Pancreas (tissue), 10 donors: ENCODE measurements around the gene MED25. TPM values are rescaled to one million over a fixed set of nuclear protein-coding genes. Genes with fewer than 3 reads are reported as not detected.

Experiments used
- ATAC-seq, 4 donors: fragments of 200-7000 bp; cut with Tn5 transposase; one replicate each; pipeline versions ENCODE4 v1.8.0 to v1.9.1; 2020; ENCODE audit warnings: mild to moderate bottlenecking in 4 of 4, moderate library complexity in 4 of 4
- DNase-seq, 6 donors: peaks; one replicate each; pipeline ENCODE4 v3.0.0-alpha.2; 2020
- FAIRE-seq: peaks from 2 replicates; lab custom pipeline; 2012; peaks lifted over from hg19 to GRCh38; lab: Jason Lieb, UNC
- H3K27ac ChIP-seq, 4 donors: fragments of 200-600 bp; sonication (generic); 1 replicate in 3 of 4; 2 replicates in 1 of 4; pipeline versions ENCODE4 v1.5.0 to v1.8.0; 2020
- H3K27me3 ChIP-seq, 4 donors: fragments of 200-600 bp; one replicate each; pipeline ENCODE4 v1.8.0; 2021
- H3K36me3 ChIP-seq, 3 donors: fragments of 200-600 bp; sonication (generic) in 1 of 3; one replicate each; pipeline versions ENCODE4 v1.5.0 to v1.8.0; 2020 to 2021
- H3K4me1 ChIP-seq, 3 donors: fragments of 200-600 bp; one replicate each; pipeline ENCODE4 v1.8.0; 2021
- H3K4me3 ChIP-seq, 4 donors: fragments of 200-600 bp; sonication (generic) in 2 of 4; one replicate each; pipeline versions ENCODE4 v1.5.0 to v1.8.0; 2020 to 2021
- H3K9me3 ChIP-seq, 4 donors: fragments of 200-600 bp; one replicate each; pipeline ENCODE4 v1.8.0; 2021
- WGBS, 2 donors: extraction: QIAGEN DNeasy Blood & Tissue Kit; methylation state at CpG; one replicate each; pipeline ENCODE4 v1.1.7; 2013; 5-methylcytosine and 5-hydroxymethylcytosine counted together
- intact Hi-C, 3 donors: fragments of 100-400 bp; cut with DNase I; formaldehyde crosslinking; loops; one replicate each; pipeline versions ENCODE4 v1.11.1 to v1.14.2; 2022
- polyA plus RNA-seq, 2 donors: library from polyadenylated mRNA; stranded (reverse); fragments of 200-250 nt; gene quantifications; one replicate each; pipeline ENCODE4 v1.2.3, GENCODE V29; 2013
- total RNA-seq, 6 donors: library from RNA; stranded (reverse); fragmentation: NEBNext Ultra II Directional in 4 of 6; extraction: Animal tissue kit (Norgen Biotek cat#: 25700) in 4 of 6; gene quantifications; one replicate each; pipeline versions ENCODE4 v1.2.1 to v1.2.4, GENCODE V29; 2021 to 2023
- TF ChIP-seq, protein P1 (sequence below), 4 donors: fragments of 200-600 bp; sonication (generic) in 3 of 4; IDR thresholded peaks; one replicate each; pipeline versions ENCODE4 v1.5.0 to v1.8.0; 2021; ENCODE audit warnings: antibody characterized with exemption in 4 of 4
- donor health status: healthy with polysubstance abuse.
- donor health status: DM: no; HTN: no; CAD: no; lungs with moderate emphysema.
- donor health status: DM: no; HTN: no; CAD: no.
- donor health status: control.
- donor health status: control.
- donor health status: Bipolar disorder and iron deficiency.
- donor health status: DM: yes; HTN: yes; CAD: no.
- donor health status: DM: no; HTN: no; CAD: no.
- donor health status: DM: no; HTN: no; CAD: no.
- donor health status: DM: yes; HTN: yes; CAD: no.

Gene MED25
- total and polyA plus RNA-seq, 8 donors = 19.4 to 60.0 (median 27.8) TPM

DNA sequence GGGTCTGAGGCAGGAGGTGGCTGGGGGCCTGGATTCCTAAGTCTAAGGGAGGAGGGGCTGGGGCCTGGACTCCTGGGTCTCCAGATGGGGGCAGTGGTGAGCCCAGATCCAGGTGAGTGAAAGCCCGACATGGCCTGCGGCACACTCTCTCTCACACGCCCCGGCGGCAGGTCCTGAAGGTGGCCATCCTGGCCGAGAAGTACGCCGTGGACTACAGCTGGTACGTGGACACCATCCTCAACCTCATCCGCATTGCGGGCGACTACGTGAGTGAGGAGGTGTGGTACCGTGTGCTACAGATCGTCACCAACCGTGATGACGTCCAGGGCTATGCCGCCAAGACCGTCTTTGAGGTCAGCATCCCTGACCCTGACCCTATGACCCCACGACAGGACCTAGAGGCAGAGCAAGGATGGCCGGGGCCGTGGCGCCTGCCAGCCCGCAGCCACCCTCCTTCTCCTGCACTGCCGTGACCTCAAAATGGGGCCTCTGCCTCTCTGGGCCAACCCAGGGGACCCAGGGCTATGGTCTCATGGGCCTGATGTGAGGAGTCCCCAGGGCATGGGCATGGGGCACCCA, 18.2 kb upstream of the MED25 start:
- intact Hi-C loops = no loop called here
- H3K9me3 ChIP-seq = no peaks in the 10 kb centered on the region
- no peaks in the 10 kb centered on the region for H3K4me1 ChIP-seq
- no peak overlapping the region for H3K4me3 ChIP-seq
- FAIRE-seq (no peak), ATAC-seq (no peak), DNase-seq (peak in 1 of 6 donors; percentile 45)
- TF ChIP-seq, protein P1, sequence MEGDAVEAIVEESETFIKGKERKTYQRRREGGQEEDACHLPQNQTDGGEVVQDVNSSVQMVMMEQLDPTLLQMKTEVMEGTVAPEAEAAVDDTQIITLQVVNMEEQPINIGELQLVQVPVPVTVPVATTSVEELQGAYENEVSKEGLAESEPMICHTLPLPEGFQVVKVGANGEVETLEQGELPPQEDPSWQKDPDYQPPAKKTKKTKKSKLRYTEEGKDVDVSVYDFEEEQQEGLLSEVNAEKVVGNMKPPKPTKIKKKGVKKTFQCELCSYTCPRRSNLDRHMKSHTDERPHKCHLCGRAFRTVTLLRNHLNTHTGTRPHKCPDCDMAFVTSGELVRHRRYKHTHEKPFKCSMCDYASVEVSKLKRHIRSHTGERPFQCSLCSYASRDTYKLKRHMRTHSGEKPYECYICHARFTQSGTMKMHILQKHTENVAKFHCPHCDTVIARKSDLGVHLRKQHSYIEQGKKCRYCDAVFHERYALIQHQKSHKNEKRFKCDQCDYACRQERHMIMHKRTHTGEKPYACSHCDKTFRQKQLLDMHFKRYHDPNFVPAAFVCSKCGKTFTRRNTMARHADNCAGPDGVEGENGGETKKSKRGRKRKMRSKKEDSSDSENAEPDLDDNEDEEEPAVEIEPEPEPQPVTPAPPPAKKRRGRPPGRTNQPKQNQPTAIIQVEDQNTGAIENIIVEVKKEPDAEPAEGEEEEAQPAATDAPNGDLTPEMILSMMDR (IDR thresholded peaks at IDR 0.05) = no peak
- no peaks in the 10 kb centered on the region for H3K27me3 ChIP-seq
- H3K27ac ChIP-seq = no peak overlapping the region
- 93 to 95% methylated on average over 25 of the region's 25 CpGs for WGBS, 2 donors
- peaks cover 4 to 12% (median 4%) of the 10 kb centered on the region in 3 donors for H3K36me3 ChIP-seq

DNA sequence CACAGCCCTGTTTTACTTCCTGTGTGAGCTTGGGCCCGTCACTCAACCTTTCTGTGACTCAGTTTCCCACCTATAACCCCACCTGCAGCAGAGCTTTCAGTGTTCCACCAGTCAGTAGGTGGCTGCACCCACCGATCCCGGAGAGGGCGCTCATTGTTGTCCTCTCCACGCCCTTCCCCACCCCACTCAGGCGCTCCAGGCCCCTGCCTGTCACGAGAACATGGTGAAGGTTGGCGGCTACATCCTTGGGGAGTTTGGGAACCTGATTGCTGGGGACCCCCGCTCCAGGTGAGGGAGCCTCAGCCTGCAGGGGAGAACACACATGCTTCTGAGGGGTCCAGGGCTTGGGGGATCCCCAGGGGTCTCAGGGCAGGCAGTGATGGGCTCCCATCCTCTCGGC, 17.3 kb upstream of the MED25 start:
- H3K27me3 ChIP-seq = no peaks in the 10 kb centered on the region
- DNase-seq (peak in 1 of 6 donors; percentile 71), FAIRE-seq (no peak), ATAC-seq (no peak)
- H3K4me1 ChIP-seq = no peaks in the 10 kb centered on the region
- WGBS, 2 donors = 97 to 98% methylated on average over 10 of the region's 10 CpGs
- H3K9me3 ChIP-seq = no peaks in the 10 kb centered on the region
- intact Hi-C loops = no loop called here
- no peak overlapping the region for H3K27ac ChIP-seq
- peaks cover 3 to 4% (median 3%) of the 10 kb centered on the region in 3 donors for H3K36me3 ChIP-seq
- TF ChIP-seq, protein P1 (IDR thresholded peaks at IDR 0.05) = no peak
- no peak overlapping the region for H3K4me3 ChIP-seq

DNA sequence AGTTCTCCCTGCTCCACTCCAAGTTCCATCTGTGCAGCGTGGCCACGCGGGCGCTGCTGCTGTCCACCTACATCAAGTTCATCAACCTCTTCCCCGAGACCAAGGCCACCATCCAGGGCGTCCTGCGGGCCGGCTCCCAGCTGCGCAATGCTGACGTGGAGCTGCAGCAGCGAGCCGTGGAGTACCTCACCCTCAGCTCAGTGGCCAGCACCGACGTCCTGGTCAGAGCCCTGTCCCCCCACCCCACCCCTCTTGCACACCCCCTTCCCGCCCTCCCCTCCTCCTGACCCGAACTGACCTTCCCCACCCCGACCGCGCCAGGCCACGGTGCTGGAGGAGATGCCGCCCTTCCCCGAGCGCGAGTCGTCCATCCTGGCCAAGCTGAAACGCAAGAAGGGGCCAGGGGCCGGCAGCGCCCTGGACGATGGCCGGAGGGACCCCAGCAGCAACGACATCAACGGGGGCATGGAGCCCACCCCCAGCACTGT, 16.6 kb upstream of the MED25 start:
- Histone ChIP-seq H3K9me3 (no peaks in the 10 kb centered on the region), H3K36me3 (peaks cover 0 to 2% (median 0%) of the 10 kb centered on the region in 3 donors), H3K27me3 (no peaks in the 10 kb centered on the region), H3K4me1 (no peaks in the 10 kb centered on the region), H3K27ac (no peak overlapping the region), H3K4me3 (peak overlapping the region in 2 of 4 donors; percentile 38 to 39)
- ATAC-seq (no peak), DNase-seq (peak in 1 of 6 donors; percentile 46), FAIRE-seq (no peak)
- intact Hi-C loops = no loop called here
- 81 to 88% methylated on average over 32 of the region's 32 CpGs for WGBS, 2 donors
- TF ChIP-seq, protein P1 (IDR thresholded peaks at IDR 0.05) = no peak

DNA sequence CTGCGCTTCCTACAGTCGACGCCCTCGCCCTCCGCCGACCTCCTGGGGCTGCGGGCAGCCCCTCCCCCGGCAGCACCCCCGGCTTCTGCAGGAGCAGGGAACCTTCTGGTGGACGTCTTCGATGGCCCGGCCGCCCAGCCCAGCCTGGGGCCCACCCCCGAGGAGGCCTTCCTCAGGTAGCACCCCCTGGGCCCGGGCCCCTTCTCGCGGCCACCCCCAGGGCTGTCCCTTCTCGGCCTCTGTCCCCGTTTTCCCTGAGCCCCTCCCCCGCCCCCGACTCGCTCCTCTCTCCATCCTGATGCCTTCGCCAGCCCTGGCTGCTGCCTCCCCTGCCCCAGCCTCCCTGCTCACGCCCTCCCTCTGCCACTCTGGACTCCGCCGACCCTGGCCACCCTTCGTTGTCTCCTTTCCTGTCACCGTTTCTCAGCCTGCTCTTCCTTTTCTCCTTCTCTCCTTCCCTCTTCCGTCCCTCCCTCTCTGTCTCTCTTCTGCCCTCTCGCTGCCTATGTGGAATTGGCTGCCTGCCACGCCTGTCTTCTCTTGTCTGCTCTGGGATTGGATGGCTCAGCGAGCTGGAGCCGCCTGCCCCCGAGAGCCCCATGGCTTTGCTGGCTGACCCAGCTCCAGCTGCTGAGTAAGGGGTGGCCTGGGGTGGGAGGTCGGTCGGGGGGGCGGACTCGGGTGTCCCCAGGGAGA, 16.0 kb upstream of the MED25 start:
- TF ChIP-seq, protein P1 (IDR thresholded peaks at IDR 0.05) = no peak
- intact Hi-C loops = no loop called here
- peak; percentile 66 to 96 (median 83) for DNase-seq
- Histone ChIP-seq H3K4me1 (no peaks in the 10 kb centered on the region), H3K9me3 (no peaks in the 10 kb centered on the region), H3K27ac (peak overlapping the region in 1 of 4 donors; percentile 39), H3K4me3 (peak overlapping the region in 3 of 4 donors; percentile 10 to 39 (median 38)), H3K27me3 (no peaks in the 10 kb centered on the region), H3K36me3 (no peaks in the 10 kb centered on the region)
- 53 to 76% methylated on average over 29 to 37 of the region's 38 CpGs for WGBS, 2 donors
- peak; percentile 75 to 87 (median 83) for ATAC-seq
- no peak for FAIRE-seq
